TTC549 (cell line): ENCODE data around the gene PAFAH1B1.

Experiments
- FAIRE-seq: peaks from 2 replicates; lab custom pipeline; 2012; peaks lifted over from hg19 to GRCh38; lab: Jason Lieb, UNC

The PAFAH1B1 gene

GRCh38 chr17:2704031-2704889 is 110.8 kb downstream of the PAFAH1B1 start:
- no peak for FAIRE-seq

- no peak for FAIRE-seq
These were observed 111.4 kb downstream of the PAFAH1B1 start for GRCh38 chr17:2704890-2705248.

GRCh38 chr17:2705263-2705662 is 111.8 kb downstream of the PAFAH1B1 start:
- no peak for FAIRE-seq

GRCh38 chr17:2705888-2706795 is 112.7 kb downstream of the PAFAH1B1 start:
- FAIRE-seq, result no peak

- no peak for FAIRE-seq
These were observed 113.6 kb downstream of the PAFAH1B1 start for GRCh38 chr17:2706911-2707510.

- no peak for FAIRE-seq
These were observed 114.5 kb downstream of the PAFAH1B1 start for GRCh38 chr17:2707721-2708584.

- FAIRE-seq, result no peak
These were observed 115.2 kb downstream of the PAFAH1B1 start for GRCh38 chr17:2708585-2709182.

GRCh38 chr17:2709183-2709661 is 115.8 kb downstream of the PAFAH1B1 start:
- no peak for FAIRE-seq

- FAIRE-seq, result no peak
These were observed 116.8 kb downstream of the PAFAH1B1 start for GRCh38 chr17:2710071-2710802.

GRCh38 chr17:2710803-2711607 is 117.6 kb downstream of the PAFAH1B1 start:
- no peak for FAIRE-seq

GRCh38 chr17:2711608-2712299 is 118.3 kb downstream of the PAFAH1B1 start, which contains the start of gene CLUH:
Gene CLUH, minus strand, starts transcription at chr17:2711764. Its CDS starts 103 bp downstream, at chr17:2711661.
- no peak for FAIRE-seq

- no peak for FAIRE-seq
These were observed 119.0 kb downstream of the PAFAH1B1 start for GRCh38 chr17:2712300-2713043.

- no peak for FAIRE-seq
These were observed 120.4 kb downstream of the PAFAH1B1 start for GRCh38 chr17:2713881-2714280.

GRCh38 chr17:2716649-2717048 is 123.2 kb downstream of the PAFAH1B1 start:
- FAIRE-seq, result no peak

GRCh38 chr17:2718150-2718938 is 124.9 kb downstream of the PAFAH1B1 start:
- no peak for FAIRE-seq

- no peak for FAIRE-seq
These were observed 126.4 kb downstream of the PAFAH1B1 start for GRCh38 chr17:2719861-2720260.

GRCh38 chr17:2721603-2722002 is 128.1 kb downstream of the PAFAH1B1 start:
- no peak for FAIRE-seq
